Raji (cell line): ENCODE results near the gene EIF4A3.
A peak's percentile ranks its signal among the peaks of the same experiment; 100 is the strongest.

ENCODE experiments used
- POLR2A ChIP-seq: IDR thresholded peaks from 2 replicates; pipeline ENCODE4 v1.6.1; 2011; ENCODE audit warnings: low read depth, low read length, control low read depth; ENCODE audit not compliant: insufficient read depth

The EIF4A3 gene

GRCh38 chr17:80104321-80104955, 42.5 kb downstream of the EIF4A3 start:
- TF ChIP-seq POLR2A, result no peak

GRCh38 chr17:80103449-80104085, 43.4 kb downstream of the EIF4A3 start:
- TF ChIP-seq POLR2A, result no peak

GRCh38 chr17:80102664-80103448, 44.1 kb downstream of the EIF4A3 start:
- peak; percentile 22; the same call in 1 of the 2 replicates for TF ChIP-seq POLR2A

- TF ChIP-seq POLR2A, result no peak
Measured at GRCh38 chr17:80101946-80102663, 44.8 kb downstream of the EIF4A3 start.

GRCh38 chr17:80101011-80101945, 45.6 kb downstream of the EIF4A3 start, which contains the start of gene GAA:
TSS of gene GAA (plus strand) at chr17:80101581. CDS start at chr17:80104587, 3,006 bp downstream.
- peak; percentile 62 for TF ChIP-seq POLR2A

- TF ChIP-seq POLR2A, result no peak
Measured at GRCh38 chr17:80100035-80100323, 46.9 kb downstream of the EIF4A3 start.

GRCh38 chr17:80099291-80100034, 47.5 kb downstream of the EIF4A3 start:
- TF ChIP-seq POLR2A, result no peak

- TF ChIP-seq POLR2A, result no peak
Measured at GRCh38 chr17:80097844-80098691, 48.9 kb downstream of the EIF4A3 start.

GRCh38 chr17:80097127-80097621, 49.8 kb downstream of the EIF4A3 start:
- no peak for TF ChIP-seq POLR2A

GRCh38 chr17:80096561-80097021, 50.3 kb downstream of the EIF4A3 start:
- TF ChIP-seq POLR2A, result no peak

GRCh38 chr17:80095844-80096475, 51.0 kb downstream of the EIF4A3 start:
- TF ChIP-seq POLR2A, result no peak
